ENCODE measurements around the gene TRIM14.

The TRIM14 gene

DNA sequence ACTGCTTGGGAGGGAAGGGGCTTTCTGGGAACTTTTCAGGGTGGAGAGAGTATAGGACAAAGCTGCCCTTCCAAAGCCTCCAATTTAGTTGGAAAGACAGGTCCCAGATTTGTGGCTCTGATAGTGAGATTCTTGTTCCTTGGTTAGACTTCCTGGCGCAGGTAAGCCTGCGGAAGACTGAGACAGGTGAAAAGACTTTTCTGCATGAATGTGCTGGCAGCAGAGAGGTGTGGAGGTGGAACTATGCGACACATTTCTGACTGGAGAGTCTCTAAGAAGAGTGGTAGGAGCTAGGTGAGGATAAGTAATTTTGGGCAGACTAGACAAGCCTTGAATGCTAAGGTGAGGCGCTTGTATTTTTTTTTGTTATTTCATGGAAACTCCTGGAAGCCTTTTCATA, 32.6 kb downstream of the TRIM14 start:
- Histone ChIP-seq H3K4me3 (ENCODE audit: low read length, poor library complexity, severe bottlenecking) (no peak overlapping the region), H3K36me3 (ENCODE audit: insufficient read depth, low read length) (peaks cover 44% of the 10 kb centered on the region), H2AFZ (ENCODE audit: low read length) (no peak overlapping the region), H3F3A (ENCODE audit: low read depth) (no peaks in the 10 kb centered on the region), H3K79me2 (ENCODE audit: insufficient read depth, low read length) (no peaks in the 10 kb centered on the region), H4K20me1 (ENCODE audit: insufficient read depth, low read length, poor library complexity, severe bottlenecking) (no peaks in the 10 kb centered on the region), H3K4me1 (ENCODE audit: insufficient read depth, low read length, poor library complexity, severe bottlenecking) (no peaks in the 10 kb centered on the region), H3K9me2 (replicated peaks; ENCODE audit: low read depth, low read length) (no peaks in the 10 kb centered on the region), H3K9ac (ENCODE audit: low read depth, low read length, poor library complexity, severe bottlenecking) (no peak overlapping the region), H3K27me3 (ENCODE audit: insufficient read depth, low read length, poor library complexity, severe bottlenecking) (no peaks in the 10 kb centered on the region), H3K9me3 (ENCODE audit: insufficient read depth, low read depth, low read length) (no peaks in the 10 kb centered on the region), H3K4me2 (ENCODE audit: low read depth, low read length, poor library complexity, severe bottlenecking) (no peak overlapping the region)
- no peak for TF ChIP-seq EZH2phosphoT487 (IDR thresholded peaks at IDR 0.05; ENCODE audit: borderline replicate concordance)
- TF ChIP-seq, protein P1, sequence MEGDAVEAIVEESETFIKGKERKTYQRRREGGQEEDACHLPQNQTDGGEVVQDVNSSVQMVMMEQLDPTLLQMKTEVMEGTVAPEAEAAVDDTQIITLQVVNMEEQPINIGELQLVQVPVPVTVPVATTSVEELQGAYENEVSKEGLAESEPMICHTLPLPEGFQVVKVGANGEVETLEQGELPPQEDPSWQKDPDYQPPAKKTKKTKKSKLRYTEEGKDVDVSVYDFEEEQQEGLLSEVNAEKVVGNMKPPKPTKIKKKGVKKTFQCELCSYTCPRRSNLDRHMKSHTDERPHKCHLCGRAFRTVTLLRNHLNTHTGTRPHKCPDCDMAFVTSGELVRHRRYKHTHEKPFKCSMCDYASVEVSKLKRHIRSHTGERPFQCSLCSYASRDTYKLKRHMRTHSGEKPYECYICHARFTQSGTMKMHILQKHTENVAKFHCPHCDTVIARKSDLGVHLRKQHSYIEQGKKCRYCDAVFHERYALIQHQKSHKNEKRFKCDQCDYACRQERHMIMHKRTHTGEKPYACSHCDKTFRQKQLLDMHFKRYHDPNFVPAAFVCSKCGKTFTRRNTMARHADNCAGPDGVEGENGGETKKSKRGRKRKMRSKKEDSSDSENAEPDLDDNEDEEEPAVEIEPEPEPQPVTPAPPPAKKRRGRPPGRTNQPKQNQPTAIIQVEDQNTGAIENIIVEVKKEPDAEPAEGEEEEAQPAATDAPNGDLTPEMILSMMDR (conservative IDR thresholded peaks at IDR 0.05; ENCODE audit: low read length), result no peak

DNA sequence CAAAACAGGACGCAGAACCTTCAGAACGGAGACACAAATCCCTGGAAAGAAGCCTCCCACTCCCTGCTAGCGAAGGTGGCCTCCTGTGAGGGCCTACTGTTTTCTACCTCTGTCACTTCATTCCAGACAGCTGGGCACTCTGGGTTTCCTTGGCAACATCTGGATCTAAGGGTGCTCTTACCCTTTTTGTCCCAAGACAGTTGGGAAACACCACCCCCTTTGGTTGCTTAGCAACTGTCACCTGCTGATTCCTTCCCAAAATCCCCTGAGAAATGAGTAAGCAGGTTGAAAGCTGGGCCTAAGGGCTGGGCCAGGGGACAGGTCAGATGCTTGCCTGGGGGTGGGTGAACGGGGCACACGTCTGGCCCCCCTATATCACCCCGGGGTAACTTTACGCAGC, 33.1 kb downstream of the TRIM14 start:
- Histone ChIP-seq H3K4me3 (ENCODE audit: low read length, poor library complexity, severe bottlenecking) (no peak overlapping the region), H3K79me2 (ENCODE audit: insufficient read depth, low read length) (no peaks in the 10 kb centered on the region), H3K4me1 (ENCODE audit: insufficient read depth, low read length, poor library complexity, severe bottlenecking) (no peaks in the 10 kb centered on the region), H3K9me3 (ENCODE audit: insufficient read depth, low read depth, low read length) (no peaks in the 10 kb centered on the region), H3K36me3 (ENCODE audit: insufficient read depth, low read length) (peaks cover 50% of the 10 kb centered on the region), H2AFZ (ENCODE audit: low read length) (no peak overlapping the region), H3K27me3 (ENCODE audit: insufficient read depth, low read length, poor library complexity, severe bottlenecking) (no peaks in the 10 kb centered on the region), H3K4me2 (ENCODE audit: low read depth, low read length, poor library complexity, severe bottlenecking) (no peak overlapping the region), H3F3A (ENCODE audit: low read depth) (no peaks in the 10 kb centered on the region), H3K9ac (ENCODE audit: low read depth, low read length, poor library complexity, severe bottlenecking) (no peak overlapping the region), H4K20me1 (ENCODE audit: insufficient read depth, low read length, poor library complexity, severe bottlenecking) (no peaks in the 10 kb centered on the region), H3K9me2 (replicated peaks; ENCODE audit: low read depth, low read length) (no peaks in the 10 kb centered on the region)
- no peak for TF ChIP-seq EZH2phosphoT487 (IDR thresholded peaks at IDR 0.05; ENCODE audit: borderline replicate concordance)
- TF ChIP-seq, protein P1 (conservative IDR thresholded peaks at IDR 0.05; ENCODE audit: low read length), result no peak

DNA sequence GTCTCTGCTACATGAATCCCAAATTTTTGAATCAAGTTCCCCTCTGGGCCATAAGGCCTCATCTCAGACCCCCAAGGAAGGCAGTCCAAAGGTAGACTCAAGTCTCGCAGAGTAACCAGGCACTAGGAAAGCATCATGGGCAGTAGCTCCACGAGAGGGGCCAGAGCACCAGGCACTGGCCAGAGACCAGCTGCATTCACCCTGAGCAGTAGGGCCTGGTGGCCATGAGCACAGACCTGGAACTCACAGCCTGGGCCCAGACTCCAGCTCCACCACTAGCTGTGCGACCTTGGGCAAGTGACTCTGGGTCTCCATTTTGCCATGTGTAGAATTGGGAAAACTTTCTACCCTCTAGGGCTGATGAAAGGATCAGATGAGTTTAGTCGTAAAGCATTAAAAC, 34.0 kb downstream of the TRIM14 start:
- no peak overlapping the region for H3K4me3 ChIP-seq (ENCODE audit: low read length, poor library complexity, severe bottlenecking)
- no peak for TF ChIP-seq EZH2phosphoT487 (IDR thresholded peaks at IDR 0.05; ENCODE audit: borderline replicate concordance)
- TF ChIP-seq, protein P1 (conservative IDR thresholded peaks at IDR 0.05; ENCODE audit: low read length), result no peak
- H3K9me3 ChIP-seq (ENCODE audit: insufficient read depth, low read depth, low read length), result no peaks in the 10 kb centered on the region
- H3K4me2 ChIP-seq (ENCODE audit: low read depth, low read length, poor library complexity, severe bottlenecking), result no peak overlapping the region
- H3K9ac ChIP-seq (ENCODE audit: low read depth, low read length, poor library complexity, severe bottlenecking), result no peak overlapping the region
- H3K4me1 ChIP-seq (ENCODE audit: insufficient read depth, low read length, poor library complexity, severe bottlenecking), result no peaks in the 10 kb centered on the region
- H2AFZ ChIP-seq (ENCODE audit: low read length), result no peak overlapping the region
- H3F3A ChIP-seq (ENCODE audit: low read depth), result no peaks in the 10 kb centered on the region
- H3K79me2 ChIP-seq (ENCODE audit: insufficient read depth, low read length), result no peaks in the 10 kb centered on the region
- H3K9me2 ChIP-seq (replicated peaks; ENCODE audit: low read depth, low read length), result no peaks in the 10 kb centered on the region
- peaks cover 55% of the 10 kb centered on the region for H3K36me3 ChIP-seq (ENCODE audit: insufficient read depth, low read length)
- no peaks in the 10 kb centered on the region for H3K27me3 ChIP-seq (ENCODE audit: insufficient read depth, low read length, poor library complexity, severe bottlenecking)
- no peaks in the 10 kb centered on the region for H4K20me1 ChIP-seq (ENCODE audit: insufficient read depth, low read length, poor library complexity, severe bottlenecking)
